ENCODE data around the gene SCTR.

Gene SCTR

GRCh38 chr2:119482481-119483394, 41.5 kb downstream of the SCTR start:
- TF ChIP-seq PPARA (CRISPR knock-in tag; IDR thresholded peaks at IDR 0.05; ENCODE audit: borderline replicate concordance) (0 out of 2 replicates have a peak, but pooled peaks have one; percentile 50), ARNTL (CRISPR knock-in tag; IDR thresholded peaks at IDR 0.05; ENCODE audit: borderline replicate concordance, low read depth) (no peak), TCF4 (CRISPR knock-in tag; IDR thresholded peaks at IDR 0.05; ENCODE audit: borderline replicate concordance) (0 out of 2 replicates have a peak, but pooled peaks have one; percentile 24), TSHZ2 (CRISPR knock-in tag; IDR thresholded peaks at IDR 0.05) (peak; percentile 33; the same call in 1 of the 2 replicates)
- ATAC-seq, result peak; percentile 34; the same call in 1 of the 3 replicates

GRCh38 chr2:119481501-119482455, 42.5 kb downstream of the SCTR start:
- no peak for ATAC-seq
- TF ChIP-seq PPARA (CRISPR knock-in tag; IDR thresholded peaks at IDR 0.05; ENCODE audit: borderline replicate concordance) (no peak), CSDC2 (CRISPR knock-in tag; IDR thresholded peaks at IDR 0.05) (no peak), ZNF70 (CRISPR knock-in tag; IDR thresholded peaks at IDR 0.05) (no peak), ISL1 (CRISPR knock-in tag; IDR thresholded peaks at IDR 0.05) (no peak), BACH2 (CRISPR knock-in tag; IDR thresholded peaks at IDR 0.05; ENCODE audit: borderline replicate concordance) (no peak), TSHZ2 (CRISPR knock-in tag; IDR thresholded peaks at IDR 0.05) (no peak), TCF4 (CRISPR knock-in tag; IDR thresholded peaks at IDR 0.05; ENCODE audit: borderline replicate concordance) (no peak), POU6F1 (CRISPR knock-in tag; IDR thresholded peaks at IDR 0.05; ENCODE audit: borderline replicate concordance, low read depth) (no peak), ZFP3 (CRISPR knock-in tag; IDR thresholded peaks at IDR 0.05) (no peak), CREB5 (CRISPR knock-in tag; IDR thresholded peaks at IDR 0.05; ENCODE audit: low read depth) (no peak), GLIS3 (CRISPR knock-in tag; IDR thresholded peaks at IDR 0.05) (no peak), TOX (CRISPR knock-in tag; IDR thresholded peaks at IDR 0.05; ENCODE audit: borderline replicate concordance) (no peak), ZC3H10 (CRISPR knock-in tag; IDR thresholded peaks at IDR 0.05) (no peak), RARB (CRISPR knock-in tag; IDR thresholded peaks at IDR 0.05) (no peak), ARNTL (CRISPR knock-in tag; IDR thresholded peaks at IDR 0.05; ENCODE audit: borderline replicate concordance, low read depth) (no peak)

GRCh38 chr2:119480718-119481142, 43.6 kb downstream of the SCTR start:
- TF ChIP-seq CSDC2 (CRISPR knock-in tag; IDR thresholded peaks at IDR 0.05) (no peak), PATZ1 (CRISPR knock-in tag; IDR thresholded peaks at IDR 0.05; ENCODE audit: borderline replicate concordance) (no peak), TCF4 (CRISPR knock-in tag; IDR thresholded peaks at IDR 0.05; ENCODE audit: borderline replicate concordance) (no peak)
- ATAC-seq, result no peak

Data from SK-N-SH treated with all-trans-retinoic acid at 6 μM for 48 hours (cell line).